HG03442 (cell line): ENCODE results near the gene C17orf75.

Experiments
- ATAC-seq: cut with Tn5 transposase; IDR thresholded peaks from one replicate; pipeline ENCODE4 v1.9.1; 2021; ENCODE audit warnings: mild to moderate bottlenecking, moderate library complexity; ENCODE audit not compliant: unreplicated experiment

Gene C17orf75

GRCh38 chr17:32279891-32280716 lies 61.9 kb downstream of the C17orf75 start:
- no peak for ATAC-seq

GRCh38 chr17:32278815-32279214 lies 63.2 kb downstream of the C17orf75 start:
- ATAC-seq = no peak
